Neural crest cell (in vitro differentiated cells): ENCODE data around the gene OLFM1. TPM values are rescaled to one million over a fixed set of nuclear protein-coding genes. Genes with fewer than 3 reads are reported as not detected.

Source experiments
- DNase-seq: peaks from one replicate; pipeline ENCODE4 v3.0.0; 2021; ENCODE audit warnings: low read depth, mixed read lengths, low spot score
- H3K27ac Mint-ChIP-seq: one replicate; pipeline ENCODE4 v1.8.0; 2021; ENCODE audit warnings: mild to moderate bottlenecking, mixed read lengths; ENCODE audit not compliant: unreplicated experiment
- H3K27me3 Mint-ChIP-seq: 2 replicates; pipeline ENCODE4 v1.8.0; 2021; ENCODE audit warnings: low read depth, mild to moderate bottlenecking, mixed read lengths
- H3K36me3 Mint-ChIP-seq: 2 replicates; pipeline ENCODE4 v1.8.0; 2021; ENCODE audit warnings: low read depth, mild to moderate bottlenecking, mixed read lengths
- H3K4me1 Mint-ChIP-seq: 2 replicates; pipeline ENCODE4 v1.8.0; 2021; ENCODE audit warnings: mixed read lengths
- H3K4me3 Mint-ChIP-seq: one replicate; pipeline ENCODE4 v1.8.0; 2021; ENCODE audit warnings: mild to moderate bottlenecking, mixed read lengths
- H3K9me3 Mint-ChIP-seq: 2 replicates; pipeline ENCODE4 v1.8.0; 2021; ENCODE audit warnings: mixed read lengths
- CTCF ChIP-seq: fragments of 200-600 bp; sonication (generic); conservative IDR thresholded peaks from 2 replicates; pipeline ENCODE4 v1.5.0; 2021; ENCODE audit warnings: antibody characterized with exemption, mild to moderate bottlenecking
- total RNA-seq: library from RNA; stranded (reverse); gene quantifications from 2 replicates; pipeline ENCODE4 v1.2.1, GENCODE V29; 2021

The OLFM1 gene
- total RNA-seq, 1 donor from 2014 or later, result 27.2 TPM

DNA sequence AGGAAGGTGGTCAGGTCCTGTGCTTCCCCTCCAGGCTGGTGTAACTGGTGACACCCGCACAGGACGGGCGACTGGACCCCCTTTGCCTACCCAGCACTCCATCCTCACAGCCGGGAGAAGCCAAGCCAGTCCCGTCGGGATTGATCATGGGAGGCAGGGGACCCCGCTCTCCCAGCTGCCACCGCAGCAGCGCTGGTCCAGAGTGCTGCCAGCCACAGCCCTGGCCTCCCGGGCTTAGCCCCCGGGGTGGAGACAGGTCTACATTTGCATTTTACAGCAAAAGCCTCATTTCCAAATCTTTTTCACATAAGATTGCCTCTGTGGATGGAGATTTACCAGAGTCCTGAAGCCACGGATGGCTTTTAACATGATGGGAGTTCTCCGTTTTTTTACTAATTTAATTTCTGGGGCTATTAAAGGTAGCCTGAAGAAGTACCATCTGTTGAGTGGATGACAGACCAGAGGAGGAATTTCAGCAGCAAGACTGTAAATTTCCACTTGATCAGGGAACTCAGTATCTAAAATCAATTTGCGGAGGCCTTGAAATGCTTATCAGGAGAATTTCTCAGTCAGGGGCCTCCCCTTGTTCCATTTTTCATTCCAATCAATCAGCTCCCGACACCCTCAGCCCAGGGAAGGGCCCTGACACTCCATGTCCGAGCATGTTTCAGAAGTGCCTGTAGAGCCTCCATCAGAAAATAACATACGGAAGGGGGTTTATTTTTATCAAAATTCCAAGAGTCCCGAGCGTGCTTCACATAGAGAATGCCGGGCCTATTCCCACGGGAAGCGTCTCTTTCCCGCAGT lies 80.6 kb downstream of the OLFM1 start:
- DNase-seq, result no peak
- no peaks in the 10 kb centered on the region for H3K9me3 Mint-ChIP-seq
- H3K27ac Mint-ChIP-seq, result no peak overlapping the region
- no peaks in the 10 kb centered on the region for H3K4me1 Mint-ChIP-seq
- no peak for TF ChIP-seq CTCF
- H3K36me3 Mint-ChIP-seq, result no peaks in the 10 kb centered on the region
- no peak overlapping the region for H3K4me3 Mint-ChIP-seq
- H3K27me3 Mint-ChIP-seq, result peaks cover 33% of the 10 kb centered on the region

- DNase-seq, result no peak
- H3K36me3 Mint-ChIP-seq, result no peaks in the 10 kb centered on the region
- H3K4me3 Mint-ChIP-seq, result no peak overlapping the region
- no peak for TF ChIP-seq CTCF
- no peaks in the 10 kb centered on the region for H3K9me3 Mint-ChIP-seq
- H3K4me1 Mint-ChIP-seq, result no peaks in the 10 kb centered on the region
- H3K27ac Mint-ChIP-seq, result no peak overlapping the region
- peaks cover 28% of the 10 kb centered on the region for H3K27me3 Mint-ChIP-seq
Measured at GRCh38 chr9:135169709-135170226, 82.3 kb downstream of the OLFM1 start.

- Mint-ChIP-seq H3K27me3 (peaks cover 21% of the 10 kb centered on the region), H3K36me3 (no peaks in the 10 kb centered on the region), H3K9me3 (no peaks in the 10 kb centered on the region), H3K4me1 (no peaks in the 10 kb centered on the region), H3K4me3 (no peak overlapping the region), H3K27ac (no peak overlapping the region)
- no peak for TF ChIP-seq CTCF
- no peak for DNase-seq
Measured at GRCh38 chr9:135170535-135170934, 83.1 kb downstream of the OLFM1 start.

Other genes with a start within 250 kb of the OLFM1 start
- gene FCN2, start 206.9 kb upstream of the OLFM1 start, total RNA-seq, result not detected in 2 replicates
- not detected in 2 replicates for gene FCN1, start 169.8 kb upstream of the OLFM1 start, total RNA-seq